Activated T-cell treated with anti-CD3 and anti-CD28 coated beads, Interleukin-2, amount 50 U/mL, for 48 hours (primary cell): Measurements from ENCODE around the gene RAB11B.
"Not testable (repeated sequence)": the region's sequence is repeated elsewhere in the genome, so short reads cannot be mapped to it uniquely, and the experiment has no call there.

ENCODE experiments used
- DNase-seq, 2 experiments: peaks; one replicate each; pipeline ENCODE4 v3.0.0-alpha.2; 2020

RAB11B gene

GRCh38 chr19:8396563-8397203 is 6.5 kb downstream of the RAB11B start:
- peak; percentile 77 to 83 for DNase-seq

DNA sequence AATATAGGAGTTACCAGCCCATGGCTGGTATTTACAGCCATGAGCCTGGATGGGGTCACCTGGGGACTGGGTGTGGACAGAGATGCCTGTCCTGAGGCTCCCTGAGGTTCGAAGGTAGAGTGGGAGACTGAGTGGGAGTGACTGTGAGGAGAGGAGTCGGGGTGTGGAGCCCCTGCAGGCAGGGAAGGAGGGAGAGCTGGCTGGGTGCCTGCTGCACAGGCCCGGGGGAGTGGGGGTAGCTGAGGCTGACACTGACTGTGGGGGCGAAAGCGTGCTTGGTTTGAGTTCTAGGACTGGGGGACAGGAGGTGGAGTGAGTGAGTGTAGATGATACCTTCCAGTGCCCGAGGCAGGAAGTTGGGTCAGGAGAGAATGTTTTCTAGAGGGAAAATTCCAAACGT is 7.1 kb downstream of the RAB11B start:
- no peak for DNase-seq

DNA sequence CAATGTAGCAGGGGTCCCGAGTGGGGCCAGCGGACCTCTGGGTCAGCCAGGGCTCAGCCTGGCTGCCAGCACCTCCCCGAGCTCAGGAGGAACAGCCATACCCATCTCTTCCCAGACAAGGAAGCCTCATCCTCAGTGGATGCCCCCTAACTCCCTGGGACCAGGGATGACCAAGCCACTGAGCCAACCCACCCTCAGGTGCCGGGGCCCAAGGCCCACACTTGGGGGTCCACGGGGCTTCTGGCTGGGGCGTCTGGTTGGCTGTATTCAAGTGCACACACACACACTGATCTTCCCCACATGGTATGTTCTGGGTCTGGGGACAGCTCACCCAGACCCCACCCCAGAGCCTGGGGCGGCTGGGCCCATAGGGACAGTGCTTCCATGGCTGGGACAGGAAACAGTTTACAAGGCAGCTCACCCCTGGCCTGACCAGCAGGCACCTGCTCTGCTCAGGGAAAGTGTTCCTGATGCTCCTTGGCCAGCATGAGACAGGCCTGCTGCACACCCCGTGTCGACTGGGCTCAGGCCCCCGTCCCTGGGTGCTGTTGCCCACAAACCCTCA is 7.7 kb downstream of the RAB11B start:
- DNase-seq = no peak

DNA sequence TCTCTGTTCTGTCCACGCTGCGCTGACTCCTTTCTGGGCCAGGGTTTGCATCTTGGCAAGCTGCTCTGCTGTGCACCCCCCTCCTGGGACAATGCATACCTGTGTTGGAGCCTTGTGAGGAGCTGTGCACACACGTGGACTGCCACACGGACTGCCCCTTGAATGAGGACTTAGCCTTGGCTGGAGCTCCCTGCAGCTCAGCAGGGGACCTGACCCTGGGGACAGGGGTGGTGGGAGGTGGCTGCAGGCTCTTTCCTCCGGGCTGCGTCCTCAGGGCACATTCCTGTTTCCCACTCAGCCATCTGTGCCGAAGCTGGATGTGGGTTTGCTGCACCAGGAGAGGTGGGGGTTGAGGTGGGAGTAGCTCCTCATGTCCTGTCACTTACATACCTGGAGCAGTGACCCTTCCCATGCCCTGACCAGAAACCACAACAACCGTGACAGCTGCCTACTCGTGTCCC is 8.2 kb downstream of the RAB11B start:
- no peak for DNase-seq

DNA sequence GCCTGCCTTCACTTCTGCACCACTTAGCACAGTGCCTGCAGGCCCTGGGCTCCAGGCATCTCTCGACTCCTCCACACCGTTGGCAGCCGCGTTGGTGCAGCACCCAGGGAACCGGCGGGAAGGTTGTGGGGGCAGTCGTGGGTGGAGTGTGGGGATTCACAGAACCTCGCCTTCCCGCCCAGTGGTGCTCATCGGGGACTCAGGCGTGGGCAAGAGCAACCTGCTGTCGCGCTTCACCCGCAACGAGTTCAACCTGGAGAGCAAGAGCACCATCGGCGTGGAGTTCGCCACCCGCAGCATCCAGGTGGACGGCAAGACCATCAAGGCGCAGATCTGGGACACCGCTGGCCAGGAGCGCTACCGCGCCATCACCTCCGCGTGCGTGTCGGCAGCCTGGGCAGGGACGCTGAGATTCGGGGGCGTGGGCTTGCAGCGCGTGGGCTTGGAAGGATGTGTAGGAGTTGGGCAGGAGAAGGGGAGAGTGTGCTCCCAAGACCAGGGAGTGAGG is 9.6 kb downstream of the RAB11B start:
- DNase-seq = no peak

DNA sequence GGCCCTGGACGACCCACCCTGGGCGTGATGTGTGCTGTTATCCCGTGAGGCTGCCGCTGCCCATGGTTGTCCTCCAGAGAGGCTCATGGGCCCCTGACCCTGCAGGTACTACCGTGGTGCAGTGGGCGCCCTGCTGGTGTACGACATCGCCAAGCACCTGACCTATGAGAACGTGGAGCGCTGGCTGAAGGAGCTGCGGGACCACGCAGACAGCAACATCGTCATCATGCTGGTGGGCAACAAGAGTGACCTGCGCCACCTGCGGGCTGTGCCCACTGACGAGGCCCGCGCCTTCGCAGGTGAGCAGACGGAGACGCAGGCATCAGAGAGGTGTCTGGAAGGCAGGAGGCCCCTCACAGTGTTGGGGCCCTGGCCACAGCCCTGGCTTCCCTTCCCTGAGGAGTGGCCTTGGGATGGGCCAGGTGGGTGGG is 11.8 kb downstream of the RAB11B start:
- no peak for DNase-seq

DNA sequence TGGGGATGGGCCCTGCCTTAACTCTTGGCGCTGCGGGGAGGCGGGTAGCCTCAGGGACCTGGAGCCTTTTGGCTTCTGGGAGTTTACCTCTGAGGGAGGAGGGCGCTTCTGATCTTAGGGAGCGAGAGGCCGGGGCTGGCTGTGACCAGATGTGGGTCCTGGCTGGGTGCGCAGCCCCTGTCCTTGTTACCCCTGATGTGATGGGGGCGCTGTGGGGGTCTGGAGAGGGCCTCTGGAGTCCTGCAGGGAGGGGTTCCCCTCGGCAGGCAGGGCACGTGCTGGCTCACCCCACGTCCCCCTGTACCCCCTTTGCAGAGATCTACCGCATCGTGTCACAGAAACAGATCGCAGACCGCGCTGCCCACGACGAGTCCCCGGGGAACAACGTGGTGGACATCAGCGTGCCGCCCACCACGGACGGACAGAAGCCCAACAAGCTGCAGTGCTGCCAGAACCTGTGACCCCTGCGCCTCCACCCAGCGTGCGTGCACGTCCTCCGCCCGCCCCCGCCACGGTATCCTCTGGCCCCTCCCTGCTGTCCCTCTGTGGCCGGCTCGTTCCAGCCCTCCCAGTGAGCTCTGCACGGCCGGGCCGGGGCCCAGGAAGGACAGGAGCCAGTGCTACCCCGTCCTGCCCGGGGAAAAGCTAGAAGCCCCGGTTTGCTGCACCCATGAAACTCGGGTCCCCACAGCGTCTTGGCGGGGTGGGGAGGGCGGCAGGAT is 13.1 kb downstream of the RAB11B start:
- no peak for DNase-seq

DNA sequence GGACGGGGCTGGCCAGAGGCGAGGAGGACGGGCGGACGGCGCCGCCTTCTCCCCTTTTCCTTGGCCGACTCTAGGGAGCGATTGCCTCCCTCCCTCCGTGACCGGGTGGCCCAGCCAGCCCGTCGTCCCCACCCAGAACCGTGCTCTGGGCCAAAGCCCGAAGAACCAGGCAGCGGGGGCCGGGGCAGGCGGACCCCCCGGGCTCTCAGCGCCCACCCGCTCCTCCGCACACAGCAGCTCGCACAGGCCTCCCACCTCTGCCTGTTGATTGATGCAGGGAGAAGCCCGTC is 13.6 kb downstream of the RAB11B start:
- DNase-seq = no peak

- DNase-seq = no peak
These were observed 14.4 kb downstream of the RAB11B start for GRCh38 chr19:8404391-8405151.

DNA sequence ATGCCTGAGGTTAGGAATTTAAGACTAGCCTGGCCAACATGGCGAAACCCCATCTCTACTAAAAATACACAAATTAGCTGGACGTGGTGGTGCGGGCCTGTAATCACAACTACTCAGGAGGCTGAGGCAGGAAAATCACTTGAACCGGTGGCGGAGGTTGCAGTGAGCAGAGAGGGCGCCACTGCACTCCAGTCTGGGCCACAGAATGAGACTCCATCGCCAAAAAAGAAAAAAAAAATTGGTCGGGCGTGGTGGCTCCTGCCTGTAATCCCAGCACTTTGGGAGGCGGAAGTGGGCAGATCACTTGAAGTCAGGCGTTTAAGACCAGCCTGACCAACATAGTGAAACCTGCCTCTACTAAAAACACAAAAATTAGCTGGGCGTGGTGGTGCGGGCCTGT is 20.6 kb downstream of the RAB11B start:
- DNase-seq = not testable (repeated sequence)

GRCh38 chr19:8412783-8413628 is 22.8 kb downstream of the RAB11B start, which contains the start of gene MARCHF2:
Gene MARCHF2 (plus strand): TSS chr19:8413305. CDS start chr19:8421841, 8,536 bp downstream.
- peak; percentile 100 for DNase-seq

- DNase-seq = peak in 1 of 2 experiments; percentile 28
These were observed 23.5 kb downstream of the RAB11B start for GRCh38 chr19:8413629-8413995.

DNA sequence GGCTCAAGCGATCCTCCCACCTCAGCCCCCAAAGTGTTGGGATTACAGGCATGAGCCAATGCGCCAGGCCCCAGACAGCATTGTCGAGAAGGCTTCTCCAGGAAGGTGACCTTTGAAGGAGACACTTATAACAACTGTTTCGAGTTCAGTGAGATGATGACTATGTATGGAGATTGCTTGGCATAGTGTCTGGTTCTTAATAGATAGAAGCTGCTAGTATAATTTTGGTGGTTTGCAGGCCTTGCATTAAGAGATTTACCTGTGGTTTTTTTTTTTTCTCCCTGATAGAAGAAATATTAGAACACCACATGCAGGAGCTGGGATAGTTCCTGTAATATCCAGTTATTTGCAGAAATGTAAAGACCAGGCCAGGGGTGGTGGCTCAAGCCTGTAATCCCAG is 26.6 kb downstream of the RAB11B start:
- DNase-seq = no peak

DNA sequence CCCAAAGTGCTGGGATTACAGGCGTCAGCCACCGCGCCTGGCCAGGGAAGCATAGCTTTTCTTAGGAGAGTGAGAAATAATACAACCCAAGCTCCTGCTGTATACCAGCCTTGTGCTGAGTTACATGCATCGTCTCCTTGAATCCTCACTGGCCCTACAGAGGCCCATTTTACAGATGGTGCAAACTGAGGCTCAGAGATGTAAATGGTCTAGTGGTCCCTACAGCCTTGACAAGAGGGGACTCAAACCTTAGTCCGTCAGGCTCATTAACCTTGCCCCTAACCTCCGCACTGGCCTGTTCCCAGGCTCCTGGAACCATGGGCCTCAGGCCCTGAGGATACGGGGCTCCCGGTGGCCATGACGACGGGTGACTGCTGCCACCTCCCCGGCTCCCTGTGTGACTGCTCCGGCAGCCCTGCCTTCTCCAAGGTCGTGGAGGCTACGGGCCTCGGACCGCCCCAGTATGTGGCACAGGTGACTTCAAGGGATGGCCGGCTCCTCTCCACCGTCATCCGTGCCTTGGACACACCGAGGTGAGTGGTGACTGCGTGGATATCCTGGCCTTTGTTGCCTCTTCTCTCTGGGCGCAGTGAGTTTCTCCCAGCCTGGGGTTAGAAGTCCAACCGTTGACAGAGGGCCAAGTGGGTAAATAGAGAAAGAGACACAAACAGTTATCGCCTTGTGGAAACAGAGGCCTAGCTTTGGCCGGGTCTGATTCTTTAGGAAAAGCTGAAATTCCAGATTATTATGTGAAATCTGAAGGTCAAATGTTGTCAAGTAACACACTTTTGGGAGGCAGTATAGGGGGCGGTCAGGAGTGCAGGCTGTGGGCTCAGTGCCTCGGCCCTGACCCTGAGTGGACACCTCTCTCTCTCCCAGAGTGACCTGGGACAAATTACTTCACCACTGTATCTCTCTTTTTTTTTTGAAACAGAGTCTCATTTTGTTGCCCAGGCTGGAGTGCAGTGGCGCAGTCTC is 31.6 kb downstream of the RAB11B start:
- no peak for DNase-seq

- no peak for DNase-seq
These were observed 33.7 kb downstream of the RAB11B start for GRCh38 chr19:8423817-8424223.

- DNase-seq = not testable (repeated sequence)
These were observed 35.2 kb downstream of the RAB11B start for GRCh38 chr19:8425331-8425730.

GRCh38 chr19:8426283-8426682 is 36.1 kb downstream of the RAB11B start:
- DNase-seq = no peak

- no peak for DNase-seq
These were observed 38.9 kb downstream of the RAB11B start for GRCh38 chr19:8429044-8429443.

DNA sequence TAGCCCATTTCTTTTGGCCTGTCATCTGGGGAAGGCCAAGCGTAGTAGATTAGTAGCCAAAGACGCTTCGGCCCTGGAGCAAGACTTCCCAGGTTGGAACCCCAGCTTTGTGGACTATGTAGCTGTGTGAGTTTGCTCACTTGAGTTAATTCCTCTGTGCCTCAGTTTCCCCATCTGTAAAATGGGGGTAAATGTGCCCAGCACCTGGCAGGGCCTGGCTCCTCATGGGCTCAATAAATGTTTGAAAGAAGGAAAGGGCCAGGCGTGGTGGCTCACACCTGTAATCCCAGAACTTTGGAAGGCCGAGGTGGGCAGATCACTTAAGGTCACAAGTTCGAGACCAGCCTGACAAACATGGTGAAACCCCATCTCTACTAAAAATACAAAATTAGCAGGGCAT is 39.7 kb downstream of the RAB11B start:
- no peak for DNase-seq

GRCh38 chr19:8430650-8431049 is 40.5 kb downstream of the RAB11B start:
- DNase-seq = no peak

DNA sequence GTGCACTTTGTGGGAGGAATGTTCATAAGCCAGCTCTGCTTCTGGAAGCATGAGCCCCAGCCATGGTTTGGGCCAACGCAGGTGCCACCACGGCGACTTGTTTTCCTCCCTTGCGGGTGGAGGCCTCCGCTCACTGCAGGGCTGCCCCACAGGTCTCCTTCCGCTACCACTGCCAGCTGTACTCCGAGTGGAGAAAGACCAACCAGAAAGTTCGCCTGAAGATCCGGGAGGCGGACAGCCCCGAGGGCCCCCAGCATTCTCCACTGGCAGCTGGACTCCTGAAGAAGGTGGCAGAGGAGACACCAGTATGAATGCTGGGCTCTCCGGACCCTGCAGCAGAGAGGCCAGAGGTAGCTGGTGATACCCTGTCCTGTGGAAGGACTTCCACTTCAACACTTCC is 48.1 kb downstream of the RAB11B start:
- DNase-seq = no peak
